ENCODE measurements around the gene ARID1A.

DNA sequence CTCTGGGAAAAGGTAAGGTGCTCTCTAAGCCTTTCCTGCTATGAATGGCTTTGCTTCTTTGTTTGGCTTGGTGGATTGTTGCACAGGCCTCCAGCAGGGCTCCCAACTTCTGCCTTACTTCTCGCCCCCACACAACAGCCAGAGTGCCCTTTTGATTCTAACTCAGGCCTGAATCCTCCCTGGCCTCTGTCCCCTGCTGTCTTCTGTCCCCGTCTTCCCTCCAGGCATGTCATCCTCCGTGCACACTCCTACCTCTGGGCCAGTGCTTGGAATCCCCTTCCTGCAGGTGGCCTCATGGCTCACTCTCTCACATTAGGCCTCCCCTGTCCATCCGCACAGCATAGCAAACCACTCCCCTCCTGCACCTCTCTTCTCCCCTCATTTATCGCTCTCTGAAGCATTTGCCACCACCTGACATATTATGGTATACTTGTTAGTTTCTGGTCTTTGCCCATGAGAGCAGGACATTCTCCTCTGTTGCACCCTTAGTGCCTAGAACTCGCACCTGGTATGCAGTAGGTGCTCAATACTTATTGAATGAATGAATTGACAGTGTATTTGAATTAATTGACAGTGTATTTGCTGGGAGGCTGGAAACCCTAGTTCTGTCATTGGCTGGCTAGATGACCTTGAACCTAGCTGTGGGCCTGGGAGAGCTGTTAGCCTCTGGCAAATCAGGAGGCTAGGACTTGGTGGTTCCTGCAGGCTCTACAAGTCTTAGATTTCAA lies 133.5 kb downstream of the ARID1A start:
- TF ChIP-seq, protein P1, sequence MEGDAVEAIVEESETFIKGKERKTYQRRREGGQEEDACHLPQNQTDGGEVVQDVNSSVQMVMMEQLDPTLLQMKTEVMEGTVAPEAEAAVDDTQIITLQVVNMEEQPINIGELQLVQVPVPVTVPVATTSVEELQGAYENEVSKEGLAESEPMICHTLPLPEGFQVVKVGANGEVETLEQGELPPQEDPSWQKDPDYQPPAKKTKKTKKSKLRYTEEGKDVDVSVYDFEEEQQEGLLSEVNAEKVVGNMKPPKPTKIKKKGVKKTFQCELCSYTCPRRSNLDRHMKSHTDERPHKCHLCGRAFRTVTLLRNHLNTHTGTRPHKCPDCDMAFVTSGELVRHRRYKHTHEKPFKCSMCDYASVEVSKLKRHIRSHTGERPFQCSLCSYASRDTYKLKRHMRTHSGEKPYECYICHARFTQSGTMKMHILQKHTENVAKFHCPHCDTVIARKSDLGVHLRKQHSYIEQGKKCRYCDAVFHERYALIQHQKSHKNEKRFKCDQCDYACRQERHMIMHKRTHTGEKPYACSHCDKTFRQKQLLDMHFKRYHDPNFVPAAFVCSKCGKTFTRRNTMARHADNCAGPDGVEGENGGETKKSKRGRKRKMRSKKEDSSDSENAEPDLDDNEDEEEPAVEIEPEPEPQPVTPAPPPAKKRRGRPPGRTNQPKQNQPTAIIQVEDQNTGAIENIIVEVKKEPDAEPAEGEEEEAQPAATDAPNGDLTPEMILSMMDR (IDR thresholded peaks at IDR 0.05; ENCODE audit: low read depth, low read length): no peak
- TF ChIP-seq EZH2phosphoT487 (IDR thresholded peaks at IDR 0.05; ENCODE audit: low read depth): no peak

Measured in OCI-LY3 (cell line).